NCI-H2081 treated with DMSO at 0.1 percent for 48 hours (cell line): ENCODE measurements around the gene ZBTB17.

ENCODE experiments used
- DNase-seq: peaks from one replicate; lab custom pipeline; 2025; lab: John Stamatoyannopoulos, UW

Gene ZBTB17

GRCh38 chr1:15947382-15948090, 28.4 kb downstream of the ZBTB17 start:
- no peak for DNase-seq

DNA sequence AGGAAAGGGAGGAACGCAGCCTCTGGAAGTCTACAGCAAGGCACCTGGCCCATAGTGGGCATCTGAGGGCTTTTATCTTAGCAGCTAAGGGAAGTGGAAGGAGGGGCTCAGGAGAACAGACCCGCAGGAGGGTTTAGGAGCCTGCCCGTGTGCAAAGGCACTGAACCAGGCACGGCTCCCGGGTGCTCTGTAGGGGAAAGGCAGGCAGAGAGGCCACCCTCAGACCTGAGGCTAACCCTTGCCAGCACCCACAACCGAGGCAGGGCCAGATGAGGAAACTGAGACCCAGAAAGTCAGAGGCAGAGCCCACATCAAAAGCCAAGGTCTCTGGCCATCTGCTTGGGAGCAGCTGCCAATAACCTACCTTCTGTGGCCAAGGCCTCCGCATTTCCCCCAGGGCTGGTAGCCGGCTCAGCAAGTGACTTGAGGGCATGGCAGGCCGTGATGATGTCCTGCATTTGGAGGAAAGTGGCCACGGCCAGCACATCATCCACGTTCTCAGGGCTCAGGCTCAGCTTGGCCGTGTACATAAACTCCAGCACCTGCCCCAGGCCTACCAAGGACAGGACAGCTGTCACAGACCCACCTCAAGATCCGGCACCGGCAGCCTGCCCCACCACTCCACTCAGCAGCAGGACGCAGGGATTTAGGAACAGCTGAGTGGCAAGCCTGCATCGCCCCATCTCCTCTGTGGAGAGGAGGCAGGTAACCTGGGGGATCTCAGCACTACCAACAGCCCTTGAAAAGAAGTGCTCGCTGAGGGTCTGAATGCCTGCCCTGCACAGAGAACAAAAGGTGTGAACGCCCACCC, 29.1 kb downstream of the ZBTB17 start:
- DNase-seq, result no peak

- DNase-seq, result no peak
Observed at GRCh38 chr1:15945832-15946448, 30.0 kb downstream of the ZBTB17 start.

DNA sequence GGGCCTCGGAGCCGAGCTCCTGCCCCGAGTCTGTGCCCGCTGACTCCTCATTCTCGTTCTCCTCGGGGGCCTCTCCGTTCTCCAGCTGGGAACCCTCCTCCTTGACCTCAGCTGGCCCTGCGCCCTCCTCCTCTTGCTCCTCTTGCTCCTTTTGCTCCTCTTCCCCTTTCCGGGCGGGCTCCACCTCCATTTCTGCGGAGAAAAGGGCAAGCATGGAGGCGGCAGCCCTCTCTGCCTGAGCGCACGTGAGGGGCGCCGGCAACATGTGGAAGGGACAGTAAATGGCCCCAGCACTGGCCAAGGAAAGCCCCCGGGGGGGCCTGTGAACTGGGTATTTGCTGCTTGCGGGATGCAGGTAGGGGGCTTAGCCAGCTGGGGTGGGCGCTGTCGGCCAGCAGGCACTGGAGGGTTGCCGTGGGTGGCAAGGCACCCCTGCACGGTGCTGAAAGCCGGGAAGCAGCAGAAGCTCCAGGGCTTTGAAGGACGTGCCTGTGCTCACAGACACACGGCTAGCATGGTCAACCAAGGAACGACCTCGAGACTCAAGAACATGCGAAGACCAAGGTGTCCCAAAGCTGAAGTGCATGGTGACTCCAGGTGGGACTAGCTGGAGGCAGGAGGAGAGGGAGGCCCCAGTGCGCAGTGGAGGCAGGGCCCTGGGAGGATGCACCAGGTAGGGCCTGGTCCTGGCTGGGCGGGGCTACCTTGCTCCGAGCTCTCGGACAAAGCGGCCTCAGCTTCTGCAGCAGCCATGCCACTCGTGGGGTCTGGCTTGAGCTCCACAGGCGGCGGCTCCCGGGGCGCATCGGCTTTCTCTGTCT, 30.7 kb downstream of the ZBTB17 start:
- DNase-seq, result no peak

- no peak for DNase-seq
Observed at GRCh38 chr1:15944308-15945010, 31.4 kb downstream of the ZBTB17 start.

GRCh38 chr1:15943992-15944307, 32.0 kb downstream of the ZBTB17 start:
- DNase-seq, result no peak

GRCh38 chr1:15943328-15943991, 32.4 kb downstream of the ZBTB17 start:
- no peak for DNase-seq

GRCh38 chr1:15942661-15943327, 33.1 kb downstream of the ZBTB17 start:
- no peak for DNase-seq

- DNase-seq, result no peak
Observed at GRCh38 chr1:15941899-15942660, 33.8 kb downstream of the ZBTB17 start.

- DNase-seq, result no peak
Observed at GRCh38 chr1:15941044-15941840, 34.7 kb downstream of the ZBTB17 start.

GRCh38 chr1:15940110-15941043, 35.5 kb downstream of the ZBTB17 start:
- no peak for DNase-seq

- DNase-seq, result no peak
Observed at GRCh38 chr1:15939181-15940109, 36.5 kb downstream of the ZBTB17 start.

GRCh38 chr1:15938628-15939161, 37.2 kb downstream of the ZBTB17 start:
- no peak for DNase-seq

DNA sequence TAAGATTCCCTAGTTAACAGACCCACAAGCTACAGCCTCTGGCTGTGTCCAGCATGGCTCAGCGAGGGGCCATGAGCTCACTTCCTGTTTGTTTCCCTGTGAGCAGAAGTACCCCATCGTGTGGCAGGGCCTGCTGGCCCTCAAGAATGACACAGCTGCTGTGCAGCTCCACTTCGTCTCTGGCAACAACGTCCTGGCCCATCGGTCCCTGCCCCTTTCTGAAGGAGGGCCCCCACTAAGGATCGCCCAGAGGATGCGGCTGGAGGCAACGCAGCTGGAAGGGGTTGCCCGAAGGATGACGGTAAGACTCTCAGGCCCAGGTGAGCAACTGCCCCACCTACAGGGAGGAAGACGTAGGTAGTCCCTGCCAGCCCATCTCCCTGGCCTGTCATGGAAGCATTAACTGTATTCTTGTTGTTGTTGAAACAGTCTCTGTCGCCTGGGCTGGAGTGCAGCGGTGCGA, 38.2 kb downstream of the ZBTB17 start:
- DNase-seq, result no peak

- DNase-seq, result no peak
Observed at GRCh38 chr1:15937146-15937545, 38.8 kb downstream of the ZBTB17 start.

- DNase-seq, result no peak
Observed at GRCh38 chr1:15936025-15936424, 39.9 kb downstream of the ZBTB17 start.
